ENCODE data around the gene CENPW.

DNA sequence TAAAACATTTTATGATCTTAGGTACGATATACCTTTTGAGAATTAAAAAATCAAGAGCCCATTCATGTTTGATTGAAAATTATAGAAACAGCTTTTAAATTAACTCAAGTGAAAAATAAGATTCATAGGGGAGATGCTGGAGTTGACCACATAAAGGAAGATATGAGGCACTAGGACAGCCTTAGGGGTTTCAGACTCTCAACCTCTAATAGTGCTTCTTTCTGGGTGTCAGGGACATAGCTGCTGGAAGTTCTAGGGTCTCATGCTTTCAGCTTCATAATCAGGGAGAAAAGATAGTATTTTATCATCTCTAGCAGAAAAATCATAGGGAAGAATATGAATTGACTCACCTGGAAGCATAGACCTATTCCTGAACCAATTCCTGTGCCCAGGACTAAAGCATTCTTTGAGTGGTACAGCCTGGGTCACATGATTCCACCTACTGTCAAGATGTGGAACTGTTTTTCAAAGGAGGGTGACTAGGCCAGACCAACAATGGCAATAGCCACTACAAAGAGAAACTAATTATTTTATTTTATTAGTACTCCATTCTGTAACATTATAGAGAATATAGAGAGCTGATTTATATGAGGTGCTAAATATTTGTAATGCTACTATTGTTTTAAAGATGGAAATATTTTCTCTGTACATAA is 27.8 kb upstream of the CENPW start:
- peak in 1 of 2 experiments; percentile 25; a peak in 1 of 5 replicates for TF ChIP-seq RAD21 (conservative IDR thresholded peaks at IDR 0.05 in 1 of 2, IDR thresholded peaks at IDR 0.05 in 1 of 2)
- TF ChIP-seq, protein P1, sequence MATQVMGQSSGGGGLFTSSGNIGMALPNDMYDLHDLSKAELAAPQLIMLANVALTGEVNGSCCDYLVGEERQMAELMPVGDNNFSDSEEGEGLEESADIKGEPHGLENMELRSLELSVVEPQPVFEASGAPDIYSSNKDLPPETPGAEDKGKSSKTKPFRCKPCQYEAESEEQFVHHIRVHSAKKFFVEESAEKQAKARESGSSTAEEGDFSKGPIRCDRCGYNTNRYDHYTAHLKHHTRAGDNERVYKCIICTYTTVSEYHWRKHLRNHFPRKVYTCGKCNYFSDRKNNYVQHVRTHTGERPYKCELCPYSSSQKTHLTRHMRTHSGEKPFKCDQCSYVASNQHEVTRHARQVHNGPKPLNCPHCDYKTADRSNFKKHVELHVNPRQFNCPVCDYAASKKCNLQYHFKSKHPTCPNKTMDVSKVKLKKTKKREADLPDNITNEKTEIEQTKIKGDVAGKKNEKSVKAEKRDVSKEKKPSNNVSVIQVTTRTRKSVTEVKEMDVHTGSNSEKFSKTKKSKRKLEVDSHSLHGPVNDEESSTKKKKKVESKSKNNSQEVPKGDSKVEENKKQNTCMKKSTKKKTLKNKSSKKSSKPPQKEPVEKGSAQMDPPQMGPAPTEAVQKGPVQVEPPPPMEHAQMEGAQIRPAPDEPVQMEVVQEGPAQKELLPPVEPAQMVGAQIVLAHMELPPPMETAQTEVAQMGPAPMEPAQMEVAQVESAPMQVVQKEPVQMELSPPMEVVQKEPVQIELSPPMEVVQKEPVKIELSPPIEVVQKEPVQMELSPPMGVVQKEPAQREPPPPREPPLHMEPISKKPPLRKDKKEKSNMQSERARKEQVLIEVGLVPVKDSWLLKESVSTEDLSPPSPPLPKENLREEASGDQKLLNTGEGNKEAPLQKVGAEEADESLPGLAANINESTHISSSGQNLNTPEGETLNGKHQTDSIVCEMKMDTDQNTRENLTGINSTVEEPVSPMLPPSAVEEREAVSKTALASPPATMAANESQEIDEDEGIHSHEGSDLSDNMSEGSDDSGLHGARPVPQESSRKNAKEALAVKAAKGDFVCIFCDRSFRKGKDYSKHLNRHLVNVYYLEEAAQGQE (IDR thresholded peaks at IDR 0.05): no peak
- TF ChIP-seq, protein P2, sequence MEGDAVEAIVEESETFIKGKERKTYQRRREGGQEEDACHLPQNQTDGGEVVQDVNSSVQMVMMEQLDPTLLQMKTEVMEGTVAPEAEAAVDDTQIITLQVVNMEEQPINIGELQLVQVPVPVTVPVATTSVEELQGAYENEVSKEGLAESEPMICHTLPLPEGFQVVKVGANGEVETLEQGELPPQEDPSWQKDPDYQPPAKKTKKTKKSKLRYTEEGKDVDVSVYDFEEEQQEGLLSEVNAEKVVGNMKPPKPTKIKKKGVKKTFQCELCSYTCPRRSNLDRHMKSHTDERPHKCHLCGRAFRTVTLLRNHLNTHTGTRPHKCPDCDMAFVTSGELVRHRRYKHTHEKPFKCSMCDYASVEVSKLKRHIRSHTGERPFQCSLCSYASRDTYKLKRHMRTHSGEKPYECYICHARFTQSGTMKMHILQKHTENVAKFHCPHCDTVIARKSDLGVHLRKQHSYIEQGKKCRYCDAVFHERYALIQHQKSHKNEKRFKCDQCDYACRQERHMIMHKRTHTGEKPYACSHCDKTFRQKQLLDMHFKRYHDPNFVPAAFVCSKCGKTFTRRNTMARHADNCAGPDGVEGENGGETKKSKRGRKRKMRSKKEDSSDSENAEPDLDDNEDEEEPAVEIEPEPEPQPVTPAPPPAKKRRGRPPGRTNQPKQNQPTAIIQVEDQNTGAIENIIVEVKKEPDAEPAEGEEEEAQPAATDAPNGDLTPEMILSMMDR (IDR thresholded peaks at IDR 0.05): no peak
- TF ChIP-seq, protein P3, sequence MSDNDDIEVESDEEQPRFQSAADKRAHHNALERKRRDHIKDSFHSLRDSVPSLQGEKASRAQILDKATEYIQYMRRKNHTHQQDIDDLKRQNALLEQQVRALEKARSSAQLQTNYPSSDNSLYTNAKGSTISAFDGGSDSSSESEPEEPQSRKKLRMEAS (IDR thresholded peaks at IDR 0.05): no peak
